Measurements from ENCODE around the gene SVIL.

The SVIL gene

GRCh38 chr10:29634764-29635625, at the start of gene SVIL:
SVIL (minus strand) TSS chr10:29634971; CDS start chr10:29555058, 79,913 bp downstream.
- DNase-seq: no peak

- DNase-seq: peak; percentile 41
Observed at GRCh38 chr10:29681676-29682448, 47.1 kb upstream of the SVIL start.

- no peak for DNase-seq
Observed at GRCh38 chr10:29680091-29680490, 45.3 kb upstream of the SVIL start.

- DNase-seq: no peak
Observed at GRCh38 chr10:29676732-29677131, 42.0 kb upstream of the SVIL start.

- DNase-seq: no peak
Observed at GRCh38 chr10:29675984-29676383, 41.2 kb upstream of the SVIL start.

- no peak for DNase-seq
Observed at GRCh38 chr10:29671968-29672367, 37.2 kb upstream of the SVIL start.

- no peak for DNase-seq
Observed at GRCh38 chr10:29671228-29671780, 36.5 kb upstream of the SVIL start.

- no peak for DNase-seq
Observed at GRCh38 chr10:29670761-29671160, 36.0 kb upstream of the SVIL start.

- DNase-seq: no peak
Observed at GRCh38 chr10:29669149-29669548, 34.4 kb upstream of the SVIL start.

- DNase-seq: no peak
Observed at GRCh38 chr10:29668628-29669027, 33.9 kb upstream of the SVIL start.

GRCh38 chr10:29667191-29667590, 32.4 kb upstream of the SVIL start:
- no peak for DNase-seq

GRCh38 chr10:29666201-29666600, 31.4 kb upstream of the SVIL start:
- DNase-seq: no peak

- no peak for DNase-seq
Observed at GRCh38 chr10:29663718-29664117, 28.9 kb upstream of the SVIL start.

GRCh38 chr10:29658984-29659965, 24.5 kb upstream of the SVIL start:
- DNase-seq: peak; percentile 71

GRCh38 chr10:29657719-29658274, 23.0 kb upstream of the SVIL start:
- DNase-seq: no peak

- no peak for DNase-seq
Observed at GRCh38 chr10:29656451-29656992, 21.8 kb upstream of the SVIL start.

- no peak for DNase-seq
Observed at GRCh38 chr10:29652192-29652591, 17.4 kb upstream of the SVIL start.

- DNase-seq: no peak
Observed at GRCh38 chr10:29651767-29652166, 17.0 kb upstream of the SVIL start.

GRCh38 chr10:29650552-29650944, 15.8 kb upstream of the SVIL start:
- no peak for DNase-seq

- DNase-seq: no peak
Observed at GRCh38 chr10:29649561-29650551, 15.1 kb upstream of the SVIL start.

GRCh38 chr10:29648983-29649268, 14.2 kb upstream of the SVIL start:
- no peak for DNase-seq

Measured in stimulated activated CD4-positive, alpha-beta T cell treated with anti-CD3 and anti-CD28 coated beads, Interleukin-15, amount 100 ng/mL, for 24 hours (primary cell).